NB4 (cell line): ENCODE results near the gene SDC3.

Experiments used
- CTCF ChIP-seq: IDR thresholded peaks from one replicate; pipeline ENCODE4 v1.5.1; 2012; ENCODE audit warnings: low read depth, low read length
- MAX ChIP-seq: IDR thresholded peaks from 2 replicates; pipeline ENCODE4 v1.6.1; 2011; ENCODE audit warnings: low read depth, low read length
- POLR2A ChIP-seq: IDR thresholded peaks from 2 replicates; pipeline ENCODE4 v1.6.1; 2011; ENCODE audit warnings: mild to moderate bottlenecking; ENCODE audit not compliant: insufficient read length; ENCODE audit errors: extremely low read depth

- TF ChIP-seq POLR2A (no peak), CTCF (no peak), MAX (no peak)
These were observed 62.7 kb downstream of the SDC3 start for GRCh38 chr1:30845904-30846290.
